GM23338 (cell line): ENCODE results near the gene HJV. TPM values are rescaled to one million over a fixed set of nuclear protein-coding genes. Genes with fewer than 3 reads are reported as not detected.

ENCODE experiments used
- CREB1 ChIP-seq: fragments of 250-450 bp; sonication (Bioruptor Pico); IDR thresholded peaks from 2 replicates; pipeline ENCODE4 v1.5.0; 2020; ENCODE audit warnings: low read depth, mild to moderate bottlenecking, moderate library complexity
- EZH2 ChIP-seq: fragments of 200-600 bp; sonication (generic); IDR thresholded peaks from one replicate; pipeline ENCODE4 v1.8.0; 2017; ENCODE audit warnings: antibody characterized with exemption, mild to moderate bottlenecking, low read depth; ENCODE audit not compliant: unreplicated experiment
- JUNB ChIP-seq: IDR thresholded peaks from one replicate; pipeline ENCODE4 v1.6.1; 2016; ENCODE audit warnings: antibody characterized with exemption; ENCODE audit not compliant: unreplicated experiment
- NANOG ChIP-seq: IDR thresholded peaks from 2 replicates; pipeline ENCODE4 v1.6.1; 2016; ENCODE audit warnings: antibody characterized with exemption, borderline replicate concordance
- REST ChIP-seq: IDR thresholded peaks from one replicate; pipeline ENCODE4 v1.6.1; 2018; ENCODE audit warnings: antibody characterized with exemption; ENCODE audit not compliant: unreplicated experiment
- ZNF114 ChIP-seq: fragments of 250-450 bp; sonication (Bioruptor Pico); IDR thresholded peaks from 2 replicates; pipeline ENCODE4 v1.5.0; 2020; ENCODE audit warnings: mild to moderate bottlenecking, moderate library complexity
- ZNF331 ChIP-seq: fragments of 250-450 bp; sonication (Bioruptor Pico); IDR thresholded peaks from 2 replicates; pipeline ENCODE4 v1.5.0; 2020; ENCODE audit warnings: low read depth, mild to moderate bottlenecking, moderate library complexity
- polyA plus RNA-seq: library from polyadenylated mRNA; unstranded; fragments of >200 nt; fragmentation: Nextera tagmentation; extraction: Ambion mirVana; gene quantifications from 2 replicates; pipeline ENCODE4 v1.2.1, GENCODE V29; 2016
- total RNA-seq: library from RNA; depleted of rRNA; stranded (reverse); fragments of >200 nt; shearing (Covaris generic); gene quantifications from 2 replicates; pipeline ENCODE4 v1.2.3, GENCODE V29; 2014
- TF ChIP-seq, protein P1 (sequence below): fragments of 250-450 bp; sonication (Bioruptor Pico); IDR thresholded peaks from 2 replicates; pipeline ENCODE4 v1.5.0; 2020; ENCODE audit warnings: mild to moderate bottlenecking, moderate library complexity

Gene HJV
- total and polyA plus RNA-seq, 2 experiments from 2014 or later: 0.42 to 0.45 TPM

DNA sequence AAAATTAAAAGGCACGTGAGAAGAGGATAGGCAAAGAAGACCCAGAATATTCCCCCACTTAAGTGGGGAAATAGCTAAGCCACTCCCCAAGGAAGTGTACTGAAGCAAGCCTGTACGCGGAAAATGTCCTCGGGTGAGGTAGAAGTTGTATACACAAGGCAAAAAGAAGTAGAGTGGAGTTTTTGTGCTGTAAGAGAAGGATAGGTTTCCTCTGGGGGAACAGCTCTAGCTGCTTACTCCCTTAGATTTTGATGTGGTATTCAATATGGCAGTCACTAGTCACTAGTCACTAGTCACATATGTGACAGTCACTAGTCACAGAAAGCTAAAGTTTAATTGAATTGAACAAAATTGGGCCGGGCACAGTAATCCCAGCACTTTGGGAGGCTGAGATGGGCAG is 32.8 kb downstream of the HJV start (continued):
- TF ChIP-seq, protein P1, sequence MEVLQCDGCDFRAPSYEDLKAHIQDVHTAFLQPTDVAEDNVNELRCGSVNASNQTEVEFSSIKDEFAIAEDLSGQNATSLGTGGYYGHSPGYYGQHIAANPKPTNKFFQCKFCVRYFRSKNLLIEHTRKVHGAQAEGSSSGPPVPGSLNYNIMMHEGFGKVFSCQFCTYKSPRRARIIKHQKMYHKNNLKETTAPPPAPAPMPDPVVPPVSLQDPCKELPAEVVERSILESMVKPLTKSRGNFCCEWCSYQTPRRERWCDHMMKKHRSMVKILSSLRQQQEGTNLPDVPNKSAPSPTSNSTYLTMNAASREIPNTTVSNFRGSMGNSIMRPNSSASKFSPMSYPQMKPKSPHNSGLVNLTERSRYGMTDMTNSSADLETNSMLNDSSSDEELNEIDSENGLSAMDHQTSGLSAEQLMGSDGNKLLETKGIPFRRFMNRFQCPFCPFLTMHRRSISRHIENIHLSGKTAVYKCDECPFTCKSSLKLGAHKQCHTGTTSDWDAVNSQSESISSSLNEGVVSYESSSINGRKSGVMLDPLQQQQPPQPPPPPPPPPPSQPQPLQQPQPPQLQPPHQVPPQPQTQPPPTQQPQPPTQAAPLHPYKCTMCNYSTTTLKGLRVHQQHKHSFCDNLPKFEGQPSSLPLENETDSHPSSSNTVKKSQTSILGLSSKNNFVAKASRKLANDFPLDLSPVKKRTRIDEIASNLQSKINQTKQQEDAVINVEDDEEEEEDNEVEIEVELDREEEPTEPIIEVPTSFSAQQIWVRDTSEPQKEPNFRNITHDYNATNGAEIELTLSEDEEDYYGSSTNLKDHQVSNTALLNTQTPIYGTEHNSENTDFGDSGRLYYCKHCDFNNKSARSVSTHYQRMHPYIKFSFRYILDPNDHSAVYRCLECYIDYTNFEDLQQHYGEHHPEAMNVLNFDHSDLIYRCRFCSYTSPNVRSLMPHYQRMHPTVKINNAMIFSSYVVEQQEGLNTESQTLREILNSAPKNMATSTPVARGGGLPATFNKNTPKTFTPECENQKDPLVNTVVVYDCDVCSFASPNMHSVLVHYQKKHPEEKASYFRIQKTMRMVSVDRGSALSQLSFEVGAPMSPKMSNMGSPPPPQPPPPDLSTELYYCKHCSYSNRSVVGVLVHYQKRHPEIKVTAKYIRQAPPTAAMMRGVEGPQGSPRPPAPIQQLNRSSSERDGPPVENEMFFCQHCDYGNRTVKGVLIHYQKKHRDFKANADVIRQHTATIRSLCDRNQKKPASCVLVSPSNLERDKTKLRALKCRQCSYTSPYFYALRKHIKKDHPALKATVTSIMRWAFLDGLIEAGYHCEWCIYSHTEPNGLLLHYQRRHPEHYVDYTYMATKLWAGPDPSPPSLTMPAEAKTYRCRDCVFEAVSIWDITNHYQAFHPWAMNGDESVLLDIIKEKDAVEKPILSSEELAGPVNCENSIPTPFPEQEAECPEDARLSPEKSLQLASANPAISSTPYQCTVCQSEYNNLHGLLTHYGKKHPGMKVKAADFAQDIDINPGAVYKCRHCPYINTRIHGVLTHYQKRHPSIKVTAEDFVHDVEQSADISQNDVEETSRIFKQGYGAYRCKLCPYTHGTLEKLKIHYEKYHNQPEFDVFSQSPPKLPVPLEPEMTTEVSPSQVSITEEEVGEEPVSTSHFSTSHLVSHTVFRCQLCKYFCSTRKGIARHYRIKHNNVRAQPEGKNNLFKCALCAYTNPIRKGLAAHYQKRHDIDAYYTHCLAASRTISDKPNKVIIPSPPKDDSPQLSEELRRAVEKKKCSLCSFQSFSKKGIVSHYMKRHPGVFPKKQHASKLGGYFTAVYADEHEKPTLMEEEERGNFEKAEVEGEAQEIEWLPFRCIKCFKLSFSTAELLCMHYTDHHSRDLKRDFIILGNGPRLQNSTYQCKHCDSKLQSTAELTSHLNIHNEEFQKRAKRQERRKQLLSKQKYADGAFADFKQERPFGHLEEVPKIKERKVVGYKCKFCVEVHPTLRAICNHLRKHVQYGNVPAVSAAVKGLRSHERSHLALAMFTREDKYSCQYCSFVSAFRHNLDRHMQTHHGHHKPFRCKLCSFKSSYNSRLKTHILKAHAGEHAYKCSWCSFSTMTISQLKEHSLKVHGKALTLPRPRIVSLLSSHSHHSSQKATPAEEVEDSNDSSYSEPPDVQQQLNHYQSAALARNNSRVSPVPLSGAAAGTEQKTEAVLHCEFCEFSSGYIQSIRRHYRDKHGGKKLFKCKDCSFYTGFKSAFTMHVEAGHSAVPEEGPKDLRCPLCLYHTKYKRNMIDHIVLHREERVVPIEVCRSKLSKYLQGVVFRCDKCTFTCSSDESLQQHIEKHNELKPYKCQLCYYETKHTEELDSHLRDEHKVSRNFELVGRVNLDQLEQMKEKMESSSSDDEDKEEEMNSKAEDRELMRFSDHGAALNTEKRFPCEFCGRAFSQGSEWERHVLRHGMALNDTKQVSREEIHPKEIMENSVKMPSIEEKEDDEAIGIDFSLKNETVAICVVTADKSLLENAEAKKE (CRISPR knock-in tag): no peak
- TF ChIP-seq EZH2 (no peak), ZNF331 (CRISPR knock-in tag) (no peak), REST (no peak), NANOG (no peak), CREB1 (CRISPR knock-in tag) (no peak), JUNB (no peak), ZNF114 (CRISPR knock-in tag) (no peak)
